ENCODE data around the gene PRPH2. TPM values are rescaled to one million over a fixed set of nuclear protein-coding genes. Genes with fewer than 3 reads are reported as not detected.
A peak's percentile ranks its signal among the peaks of the same experiment; 100 is the strongest.

The PRPH2 gene
- total and polyA plus RNA-seq, 11 donors: 0.23 to 2.6 (median 0.91) TPM

- peaks cover 0 to 43% (median 9%) of the 10 kb centered on the region in 12 donors for H3K4me1 ChIP-seq
- peak overlapping the region in 6 of 12 donors; percentile 12 to 77 (median 29) for H3K27ac ChIP-seq
- TF ChIP-seq CTCF (IDR thresholded peaks at IDR 0.05) (no peak), POLR2A (IDR thresholded peaks at IDR 0.05) (no peak)
- H3K27me3 ChIP-seq: no peaks in the 10 kb centered on the region
- H3K36me3 ChIP-seq: peaks cover 0 to 68% (median 47%) of the 10 kb centered on the region in 9 donors
- no peak for ATAC-seq
- H3K9me3 ChIP-seq: no peaks in the 10 kb centered on the region
- intact Hi-C loops (cut with DNase I): loop anchor here in 2 of 10 donors (5.0 kb wide), 1 partner anchor 33 kb away; no protein-coding TSS in a partner anchor
- WGBS, 4 donors: 43 to 66% (median 56%) methylated on average over 4 of the region's 4 CpGs
- no peak overlapping the region for H3K4me3 ChIP-seq
- DNase-seq: no peak
Observed at GRCh38 chr6:42694586-42694985, 27.8 kb downstream of the PRPH2 start.

DNA sequence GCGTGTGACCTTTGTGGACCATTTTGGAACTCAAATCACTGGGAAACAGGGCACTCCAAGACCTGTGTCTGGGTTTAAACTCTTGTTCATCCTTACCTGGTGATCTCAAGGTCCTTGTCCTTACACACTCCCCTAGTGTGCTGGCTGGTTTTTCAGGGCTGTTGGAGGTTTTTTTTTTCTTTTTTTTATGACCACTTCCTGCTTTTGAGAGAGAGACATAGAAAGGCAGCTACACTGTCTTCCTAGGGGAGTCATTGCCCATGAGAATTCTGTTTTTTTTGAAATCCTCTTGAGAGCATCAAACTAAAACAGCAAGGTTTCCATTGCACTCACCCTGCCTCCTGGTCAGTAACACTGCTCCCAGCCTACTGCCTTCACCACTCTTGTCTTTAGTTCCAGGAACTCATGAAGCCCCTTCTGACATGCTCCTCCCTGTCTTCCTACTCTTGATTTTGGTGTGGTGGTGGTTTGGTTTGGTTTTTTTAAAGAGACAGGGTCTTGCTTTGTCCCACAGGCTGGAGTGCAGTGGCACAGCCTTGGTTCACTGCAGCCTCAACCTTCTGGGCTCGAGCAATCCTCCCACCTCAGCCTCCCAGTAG lies 28.6 kb downstream of the PRPH2 start:
- Histone ChIP-seq H3K36me3 (peaks cover 0 to 76% (median 54%) of the 10 kb centered on the region in 9 donors), H3K4me1 (peaks cover 0 to 43% (median 9%) of the 10 kb centered on the region in 12 donors), H3K27me3 (no peaks in the 10 kb centered on the region), H3K27ac (peak overlapping the region in 8 of 12 donors; percentile 1 to 77 (median 41)), H3K9me3 (no peaks in the 10 kb centered on the region), H3K4me3 (no peak overlapping the region)
- ATAC-seq (no peak), DNase-seq (no peak)
- WGBS, 4 donors: 92 to 100% (median 97%) methylated on average over 2 of the region's 2 CpGs
- intact Hi-C loops (cut with DNase I): loop anchor here in 2 of 10 donors (5.0 kb wide), 1 partner anchor 33 kb away; no protein-coding TSS in a partner anchor
- no peak for TF ChIP-seq POLR2A (IDR thresholded peaks at IDR 0.05)
- TF ChIP-seq CTCF (IDR thresholded peaks at IDR 0.05): no peak

DNA sequence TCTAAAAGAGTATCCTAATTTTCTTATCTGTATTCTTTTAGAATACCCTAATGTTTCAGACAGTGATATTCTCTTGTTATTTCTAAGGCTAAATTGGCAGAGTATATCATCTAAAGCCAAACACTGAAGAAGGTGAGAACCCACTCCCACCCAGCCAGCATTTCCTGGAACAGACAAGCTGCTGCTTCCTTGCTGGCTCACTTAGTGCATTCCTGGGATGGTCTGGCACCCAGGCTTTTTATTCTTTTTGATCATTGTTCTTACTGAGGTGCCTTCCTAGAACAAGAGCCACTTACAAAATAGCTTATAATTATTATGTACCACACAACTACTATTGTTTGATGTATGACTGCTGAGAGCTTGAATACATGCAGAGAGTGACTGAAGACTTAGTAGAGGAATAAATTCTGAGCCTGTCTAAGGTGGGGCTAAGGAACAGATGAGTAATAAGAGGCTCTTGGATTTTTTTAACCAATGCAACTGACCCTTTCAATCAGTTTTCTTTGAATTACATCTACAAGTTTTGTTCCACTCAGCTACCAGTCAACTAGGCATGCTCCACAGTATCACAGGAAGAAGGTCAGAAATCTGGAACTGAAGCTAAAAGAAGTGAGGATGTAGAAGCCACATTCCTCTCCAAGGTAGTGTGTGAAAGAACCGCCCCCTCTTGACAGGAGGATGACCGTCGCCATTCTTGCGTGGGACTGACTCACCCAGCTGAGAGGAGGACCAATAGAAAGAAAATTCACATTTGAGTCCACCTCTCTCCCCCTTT lies 30.1 kb downstream of the PRPH2 start:
- peak in 1 of 5 donors; percentile 55 for DNase-seq
- peaks cover 0 to 43% (median 9%) of the 10 kb centered on the region in 12 donors for H3K4me1 ChIP-seq

More for the DNA sequence above, 30.1 kb downstream of the PRPH2 start:
- Histone ChIP-seq H3K36me3 (peaks cover 0 to 84% (median 69%) of the 10 kb centered on the region in 9 donors), H3K9me3 (no peaks in the 10 kb centered on the region), H3K4me3 (no peak overlapping the region), H3K27me3 (no peaks in the 10 kb centered on the region), H3K27ac (peak overlapping the region in 11 of 12 donors; percentile 1 to 77 (median 50))
- no peak for TF ChIP-seq POLR2A (IDR thresholded peaks at IDR 0.05)
- no peak for TF ChIP-seq CTCF (IDR thresholded peaks at IDR 0.05)
- WGBS, 4 donors: 57 to 71% (median 64%) methylated on average over 4 of the region's 4 CpGs
- intact Hi-C loops (cut with DNase I): loop anchor here in 2 of 10 donors (5.0 kb wide), 1 partner anchor 35 kb away; no protein-coding TSS in a partner anchor
- ATAC-seq: peak in 3 of 4 donors; percentile 44 to 47 (median 45)

Measured in heart left ventricle (tissue), 16 donors.